Fibroblast of skin of right quadriceps (primary cell): ENCODE data around the gene VPS26A.

Experiments used
- DNase-seq: peaks from one replicate; pipeline ENCODE4 v3.0.0-alpha.2; 2013

The VPS26A gene

GRCh38 chr10:69179743-69180524 lies 56.0 kb downstream of the VPS26A start, which contains the start of gene SUPV3L1:
SUPV3L1 (plus strand) TSS chr10:69180234; CDS start chr10:69180292, 58 bp downstream.
- DNase-seq, result peak; percentile 97

DNA sequence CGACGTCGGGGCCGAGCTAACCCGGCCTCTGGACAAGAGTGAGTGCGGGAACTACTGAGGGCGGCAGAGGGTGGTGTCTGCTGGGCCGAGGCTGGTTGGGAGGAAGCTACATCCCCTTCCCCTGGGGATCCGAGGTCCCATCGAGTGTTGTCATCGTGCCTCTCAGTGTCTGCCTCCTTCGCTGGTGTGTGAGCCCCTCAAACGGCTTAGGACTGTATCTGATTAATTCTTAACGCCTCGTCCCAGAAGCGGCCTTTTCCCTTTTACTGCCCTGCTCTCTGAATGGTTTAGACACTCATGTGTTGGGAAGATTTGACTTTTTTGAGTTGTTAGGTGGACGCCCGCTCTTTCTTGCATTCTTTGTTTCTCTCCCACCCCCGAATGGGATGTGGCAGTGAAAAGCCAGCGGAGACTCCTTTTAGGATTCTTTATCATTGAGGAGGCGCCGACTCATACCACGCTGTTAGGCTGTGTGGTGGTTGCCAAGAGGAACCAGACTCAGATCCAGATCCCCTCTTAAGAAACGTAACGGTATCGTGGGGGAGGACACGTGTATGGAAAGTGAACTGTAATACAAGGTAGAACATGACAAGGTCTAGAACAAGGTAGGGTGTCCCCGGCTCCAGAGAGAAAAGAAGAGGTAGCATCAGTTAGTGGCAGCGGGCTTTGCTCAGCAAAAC lies 56.7 kb downstream of the VPS26A start:
- DNase-seq, result peak; percentile 5

GRCh38 chr10:69181433-69181832 lies 57.5 kb downstream of the VPS26A start:
- DNase-seq, result no peak

- DNase-seq, result no peak
Observed at GRCh38 chr10:69182005-69182404, 58.0 kb downstream of the VPS26A start.

- DNase-seq, result no peak
Observed at GRCh38 chr10:69186524-69186923, 62.5 kb downstream of the VPS26A start.

DNA sequence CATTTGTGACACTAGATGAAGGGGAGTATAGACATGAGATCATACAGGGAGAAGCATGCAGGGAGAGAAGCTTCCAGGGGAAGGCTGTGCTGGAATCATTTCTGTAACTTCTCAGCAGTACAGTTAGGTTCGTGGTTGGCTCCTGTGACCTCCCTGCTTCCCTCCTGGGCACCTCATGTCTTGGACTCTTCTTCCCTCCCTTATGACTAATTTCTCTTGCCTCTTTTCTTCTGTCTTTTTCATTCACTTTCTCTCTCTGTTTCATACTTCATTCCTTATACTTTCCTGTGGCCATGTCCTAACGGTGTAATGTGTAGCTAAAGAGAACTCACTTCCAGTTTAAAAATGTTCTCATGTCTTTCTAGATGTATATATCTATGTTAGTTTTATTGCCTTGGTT lies 77.1 kb downstream of the VPS26A start:
- no peak for DNase-seq

DNA sequence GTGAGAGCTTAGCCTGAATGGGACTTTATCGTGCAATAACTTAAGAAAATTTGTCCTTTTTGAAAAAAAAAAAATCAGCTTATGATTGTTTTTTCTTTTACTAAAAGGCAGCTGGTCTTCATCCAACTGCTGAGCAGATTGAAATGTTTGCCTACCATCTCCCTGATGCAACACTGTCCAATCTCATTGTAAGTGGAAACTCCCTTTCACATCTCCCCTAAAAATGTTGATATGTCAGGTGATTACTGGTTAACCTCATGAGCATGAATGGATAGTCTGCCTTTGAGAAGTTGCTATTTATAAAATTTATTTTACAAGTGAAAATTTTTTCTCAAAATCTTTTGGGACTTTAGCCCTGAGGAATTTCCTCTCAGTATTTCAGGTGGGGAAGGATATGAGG lies 78.4 kb downstream of the VPS26A start:
- DNase-seq, result peak; percentile 24

DNA sequence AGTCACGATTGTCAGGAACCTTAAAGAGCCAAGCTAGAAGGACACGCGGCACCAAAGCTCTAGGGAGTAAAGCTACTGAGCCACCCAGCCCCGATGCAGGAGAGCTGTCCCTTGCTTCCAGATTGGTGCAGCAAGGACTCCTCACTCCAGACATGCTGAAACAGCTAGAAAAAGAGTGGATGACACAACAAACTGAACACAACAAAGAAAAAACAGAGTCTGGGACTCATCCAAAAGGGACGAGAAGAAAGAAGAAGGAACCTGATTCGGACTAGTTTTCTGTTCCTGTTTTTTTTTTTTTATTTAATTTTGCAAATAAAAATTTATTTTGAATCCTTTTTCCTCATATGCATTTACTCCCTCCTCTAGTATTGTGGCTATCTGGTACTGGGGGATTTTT lies 84.8 kb downstream of the VPS26A start:
- no peak for DNase-seq

- DNase-seq, result no peak
Observed at GRCh38 chr10:69209787-69210484, 86.0 kb downstream of the VPS26A start.

- DNase-seq, result no peak
Observed at GRCh38 chr10:69211104-69211503, 87.1 kb downstream of the VPS26A start.

GRCh38 chr10:69211524-69211923 lies 87.5 kb downstream of the VPS26A start:
- no peak for DNase-seq

DNA sequence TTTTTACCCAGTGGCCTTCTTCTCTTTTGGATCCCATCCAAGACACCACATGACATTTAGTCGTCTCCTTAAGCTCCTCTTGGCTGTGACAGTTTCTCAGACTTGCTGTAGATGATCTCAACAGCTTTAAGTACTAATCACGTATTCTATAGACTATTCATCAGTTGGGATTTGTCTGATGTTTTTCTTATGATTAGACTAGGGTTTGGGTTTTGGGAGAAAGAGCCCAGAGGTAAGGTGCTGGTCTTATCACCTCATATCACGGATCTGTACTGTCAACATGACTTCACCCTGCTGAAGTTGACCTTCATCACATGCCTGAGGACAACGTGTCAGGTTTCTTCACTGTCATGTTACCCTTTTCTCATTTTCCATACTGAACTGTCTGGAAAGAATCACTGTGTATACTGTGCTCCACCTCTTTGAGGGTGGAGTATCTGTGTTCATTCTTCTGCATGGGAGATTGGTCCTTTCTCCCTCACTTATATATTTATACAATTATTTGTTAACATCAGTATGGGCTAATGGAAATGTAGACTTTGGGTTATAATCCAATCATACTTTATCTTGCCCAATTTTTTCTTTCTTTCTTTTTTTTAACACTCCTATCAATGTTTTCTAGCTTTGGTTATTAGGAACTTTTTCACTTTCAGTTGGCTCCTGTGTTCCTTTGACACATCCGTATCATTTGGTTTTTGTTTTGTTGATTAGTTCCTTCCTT lies 89.8 kb downstream of the VPS26A start:
- no peak for DNase-seq

DNA sequence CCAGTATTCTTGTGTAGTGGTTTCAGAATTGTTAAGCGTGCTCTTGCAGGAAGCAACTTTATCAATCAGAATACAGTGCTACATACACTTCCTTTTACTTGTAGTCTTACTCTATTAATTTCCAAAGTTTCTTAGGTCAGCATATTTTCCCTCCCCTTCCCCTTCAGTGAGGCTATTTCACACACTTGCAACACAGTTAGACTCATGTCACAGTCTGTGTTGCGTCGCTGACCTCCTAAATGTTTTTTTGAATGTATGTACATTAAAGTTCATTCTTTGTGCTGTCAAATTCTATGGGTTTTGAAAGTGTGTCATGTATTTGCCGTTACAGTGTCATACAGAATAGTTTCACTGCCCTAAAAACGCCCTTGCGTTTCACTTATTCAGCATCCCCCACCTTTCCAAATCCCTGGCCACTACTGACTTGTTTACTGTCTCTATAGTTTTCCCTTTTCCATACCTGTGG lies 90.7 kb downstream of the VPS26A start:
- no peak for DNase-seq

DNA sequence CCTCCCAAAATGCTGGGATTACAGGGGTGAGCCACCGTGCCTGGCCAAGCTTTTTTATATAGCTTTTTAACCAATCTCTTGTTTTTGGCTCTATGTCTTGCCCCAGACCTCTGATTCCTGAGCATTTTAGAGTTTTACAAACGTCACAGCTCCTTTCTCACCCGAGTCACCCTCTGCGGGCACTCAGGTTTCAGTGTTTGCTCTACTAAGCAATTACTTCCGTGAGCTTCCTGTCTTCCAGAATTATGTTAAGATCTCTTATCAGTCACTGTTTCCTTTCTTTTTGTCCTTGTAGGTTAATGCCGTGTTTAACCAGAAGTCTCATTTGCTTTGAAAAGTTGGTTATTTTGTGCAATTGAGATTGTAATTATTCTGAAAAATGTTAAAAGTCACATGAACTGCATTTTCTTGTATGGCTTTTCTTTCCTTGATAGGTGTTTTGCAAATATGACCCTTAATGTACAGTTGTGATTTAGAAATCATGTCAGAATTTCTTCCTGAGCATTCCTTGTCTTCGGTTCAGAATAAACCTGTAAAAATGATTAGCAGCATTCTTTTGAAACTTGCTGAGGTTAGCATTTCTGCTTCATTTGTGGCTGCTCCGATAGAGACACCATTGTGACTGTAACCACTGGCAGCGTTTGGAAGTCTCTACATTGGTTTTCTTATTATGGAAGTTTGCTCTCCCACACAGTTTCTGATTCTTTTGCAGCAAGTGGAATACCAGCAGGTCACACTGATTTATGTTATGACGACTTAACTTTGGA lies 91.6 kb downstream of the VPS26A start:
- DNase-seq, result no peak

DNA sequence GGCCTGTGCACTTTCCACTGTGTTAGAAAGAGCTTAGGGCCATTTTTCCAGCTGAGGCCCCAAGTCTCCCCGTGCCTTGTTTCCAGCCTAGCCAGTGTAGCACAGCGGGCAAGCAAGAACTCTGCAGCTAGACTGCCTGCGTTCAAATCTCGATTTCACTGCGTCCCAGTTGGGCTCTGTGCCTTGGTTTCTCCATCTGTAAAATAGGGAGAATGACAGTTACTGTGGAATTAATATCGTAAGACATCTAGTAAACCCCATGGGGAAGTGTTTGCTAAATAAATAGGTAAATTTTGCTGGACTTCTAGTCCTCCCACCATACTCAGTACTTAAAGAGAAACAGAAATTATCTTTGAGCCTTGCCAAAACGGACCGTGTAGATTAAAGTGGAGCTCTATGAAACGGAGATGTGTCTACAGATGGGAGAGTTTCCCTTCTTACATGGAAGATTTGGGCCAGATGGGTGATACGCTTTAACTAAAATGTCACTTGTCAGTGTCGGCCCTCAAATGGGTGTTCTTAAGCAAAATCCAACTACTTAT lies 92.7 kb downstream of the VPS26A start:
- no peak for DNase-seq

DNA sequence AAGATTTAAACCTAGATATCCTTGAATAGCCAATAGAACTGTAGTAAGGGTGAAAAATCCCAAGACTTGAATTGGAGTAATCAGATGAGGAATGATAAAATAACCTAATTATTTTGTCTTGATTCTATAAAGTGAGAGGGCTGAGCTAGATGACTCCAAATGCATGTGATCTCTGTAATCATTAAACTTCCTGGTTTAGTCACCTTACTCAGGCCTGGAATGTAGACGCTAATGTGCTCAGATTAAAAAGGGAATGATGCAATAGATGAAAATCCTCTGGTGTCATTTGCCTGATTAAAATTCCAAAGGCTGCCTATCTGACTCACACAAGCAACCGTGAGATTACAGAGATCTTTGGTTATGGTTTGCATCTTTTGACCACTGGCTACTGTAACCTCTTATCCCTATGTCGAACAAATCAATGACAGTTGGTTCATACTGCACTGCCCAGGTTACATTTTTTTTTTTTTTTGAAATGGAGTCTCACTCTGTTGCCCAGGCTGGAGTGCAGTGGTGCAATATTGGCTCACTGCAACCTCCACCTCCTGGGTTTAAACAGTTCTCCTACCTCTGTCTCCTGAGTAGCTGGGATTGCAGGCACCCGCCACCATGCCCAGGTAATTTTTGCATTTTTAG lies 93.3 kb downstream of the VPS26A start:
- DNase-seq, result peak; percentile 93

- peak; percentile 55 for DNase-seq
Observed at GRCh38 chr10:69218831-69219230, 94.9 kb downstream of the VPS26A start.

- DNase-seq, result no peak
Observed at GRCh38 chr10:69220041-69220451, 96.1 kb downstream of the VPS26A start, which contains the start of gene HKDC1. HKDC1 (plus strand) TSS chr10:69220332; CDS start chr10:69220436, 104 bp downstream.

DNA sequence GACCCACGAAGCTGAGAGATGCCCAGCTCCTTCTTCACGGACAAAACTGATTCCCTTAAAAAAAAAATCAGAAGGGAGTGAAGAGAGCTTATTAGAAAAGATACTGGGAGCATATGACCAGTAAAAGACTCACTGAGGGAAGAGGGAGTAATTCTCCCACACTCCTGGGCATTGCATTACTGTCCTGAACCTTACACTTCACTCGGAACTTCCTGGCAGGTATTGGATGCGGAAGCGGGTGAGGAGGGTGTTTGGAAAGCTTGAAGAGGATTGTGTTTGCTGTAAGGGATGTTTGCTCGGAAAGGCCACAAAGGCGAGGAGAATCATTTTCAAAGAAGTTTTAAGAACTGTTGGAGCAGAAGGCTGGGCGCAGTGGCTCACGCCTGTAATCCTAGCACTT lies 96.5 kb downstream of the VPS26A start:
- no peak for DNase-seq
